ENCODE data around the gene GCGR. TPM values are rescaled to one million over a fixed set of nuclear protein-coding genes. Genes with fewer than 3 reads are reported as not detected.
A peak's percentile ranks its signal among the peaks of the same experiment; 100 is the strongest.

GCGR gene
- total RNA-seq, 1 donor from 2014 or later: not detected

GRCh38 chr17:81831563-81831956 lies 27.6 kb downstream of the GCGR start:
- Mint-ChIP-seq H3K4me3 (ENCODE audit: unreplicated experiment) (peak overlapping the region; percentile 91), H3K36me3 (ENCODE audit: unreplicated experiment) (no peaks in the 10 kb centered on the region), H3K27ac (ENCODE audit: unreplicated experiment) (peak overlapping the region; percentile 91), H3K27me3 (ENCODE audit: unreplicated experiment) (no peaks in the 10 kb centered on the region), H3K9me3 (ENCODE audit: unreplicated experiment) (no peaks in the 10 kb centered on the region), H3K4me1 (ENCODE audit: unreplicated experiment) (peaks cover 34% of the 10 kb centered on the region)
- TF ChIP-seq CTCF (IDR thresholded peaks at IDR 0.05): no peak
- no peak for DNase-seq (ENCODE audit: extremely low spot score, unreplicated experiment)

DNA sequence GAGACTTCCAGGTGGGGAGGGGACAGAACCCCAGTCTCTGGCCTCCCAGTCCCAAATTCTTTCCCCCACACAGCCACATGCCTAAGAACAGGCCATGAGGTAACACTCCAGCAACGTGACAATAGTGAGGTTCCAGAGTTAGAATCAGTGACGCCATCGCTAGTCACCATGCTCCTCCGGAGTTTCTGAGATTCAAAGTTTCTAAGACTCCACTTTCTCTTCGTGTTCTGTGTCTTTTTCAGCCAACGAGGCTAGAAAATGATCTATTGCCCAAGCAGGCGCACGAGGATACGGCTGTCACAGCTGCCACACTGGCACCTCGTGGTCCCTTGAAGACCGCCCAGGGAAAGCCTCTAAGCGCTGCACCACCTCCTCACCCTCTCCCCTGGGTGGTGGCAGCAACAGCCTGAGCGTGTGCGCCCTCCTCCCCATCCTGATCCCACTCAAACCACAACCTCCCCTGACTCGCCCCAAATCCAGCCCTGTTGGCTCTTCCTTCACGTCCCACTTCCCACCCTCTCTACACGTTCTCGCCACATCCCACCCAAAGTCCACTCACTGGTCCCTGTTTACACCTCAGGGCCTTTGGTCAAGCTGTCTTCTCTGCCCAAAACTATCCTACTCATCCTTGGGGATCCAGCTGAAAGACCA lies 28.1 kb downstream of the GCGR start:
- no peaks in the 10 kb centered on the region for H3K27me3 Mint-ChIP-seq (ENCODE audit: unreplicated experiment)
- H3K36me3 Mint-ChIP-seq (ENCODE audit: unreplicated experiment): no peaks in the 10 kb centered on the region
- H3K27ac Mint-ChIP-seq (ENCODE audit: unreplicated experiment): peak overlapping the region; percentile 91
- no peak for DNase-seq (ENCODE audit: extremely low spot score, unreplicated experiment)
- H3K9me3 Mint-ChIP-seq (ENCODE audit: unreplicated experiment): no peaks in the 10 kb centered on the region
- no peak for TF ChIP-seq CTCF (IDR thresholded peaks at IDR 0.05)
- H3K4me3 Mint-ChIP-seq (ENCODE audit: unreplicated experiment): peak overlapping the region; percentile 91
- H3K4me1 Mint-ChIP-seq (ENCODE audit: unreplicated experiment): peaks cover 34% of the 10 kb centered on the region

DNA sequence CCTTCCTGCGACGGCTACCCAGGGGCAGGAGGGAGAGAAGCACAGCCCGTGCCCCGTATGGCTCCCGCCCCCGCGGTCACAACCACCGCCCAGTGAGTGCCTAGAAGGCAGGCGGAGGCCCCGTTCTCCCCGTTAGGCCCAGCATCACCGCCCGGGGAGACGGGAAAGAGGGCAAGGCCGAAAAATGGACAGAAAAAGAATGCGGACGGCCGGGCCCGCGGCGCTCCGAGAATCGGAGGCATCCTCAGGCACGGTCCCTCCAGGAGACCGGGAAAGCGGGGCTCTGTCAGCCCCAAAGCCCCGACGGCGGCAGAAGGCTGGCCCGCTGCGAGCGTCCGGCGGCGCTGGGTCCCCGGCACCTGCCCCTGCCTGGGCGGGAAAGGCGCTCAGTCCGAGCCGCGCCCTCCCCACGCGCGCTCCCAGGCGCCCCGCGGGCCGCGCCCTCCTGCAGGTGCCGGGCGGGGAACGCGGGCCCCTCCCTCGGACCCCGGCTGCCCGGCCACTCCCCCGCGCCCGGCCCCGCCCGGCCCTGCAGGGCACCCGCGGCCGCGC lies 28.7 kb downstream of the GCGR start:
- Mint-ChIP-seq H3K4me3 (ENCODE audit: unreplicated experiment) (peak overlapping the region; percentile 91), H3K27ac (ENCODE audit: unreplicated experiment) (peak overlapping the region; percentile 91), H3K9me3 (ENCODE audit: unreplicated experiment) (no peaks in the 10 kb centered on the region), H3K36me3 (ENCODE audit: unreplicated experiment) (no peaks in the 10 kb centered on the region), H3K4me1 (ENCODE audit: unreplicated experiment) (peaks cover 34% of the 10 kb centered on the region), H3K27me3 (ENCODE audit: unreplicated experiment) (no peaks in the 10 kb centered on the region)
- DNase-seq (ENCODE audit: extremely low spot score, unreplicated experiment): no peak
- no peak for TF ChIP-seq CTCF (IDR thresholded peaks at IDR 0.05)

DNA sequence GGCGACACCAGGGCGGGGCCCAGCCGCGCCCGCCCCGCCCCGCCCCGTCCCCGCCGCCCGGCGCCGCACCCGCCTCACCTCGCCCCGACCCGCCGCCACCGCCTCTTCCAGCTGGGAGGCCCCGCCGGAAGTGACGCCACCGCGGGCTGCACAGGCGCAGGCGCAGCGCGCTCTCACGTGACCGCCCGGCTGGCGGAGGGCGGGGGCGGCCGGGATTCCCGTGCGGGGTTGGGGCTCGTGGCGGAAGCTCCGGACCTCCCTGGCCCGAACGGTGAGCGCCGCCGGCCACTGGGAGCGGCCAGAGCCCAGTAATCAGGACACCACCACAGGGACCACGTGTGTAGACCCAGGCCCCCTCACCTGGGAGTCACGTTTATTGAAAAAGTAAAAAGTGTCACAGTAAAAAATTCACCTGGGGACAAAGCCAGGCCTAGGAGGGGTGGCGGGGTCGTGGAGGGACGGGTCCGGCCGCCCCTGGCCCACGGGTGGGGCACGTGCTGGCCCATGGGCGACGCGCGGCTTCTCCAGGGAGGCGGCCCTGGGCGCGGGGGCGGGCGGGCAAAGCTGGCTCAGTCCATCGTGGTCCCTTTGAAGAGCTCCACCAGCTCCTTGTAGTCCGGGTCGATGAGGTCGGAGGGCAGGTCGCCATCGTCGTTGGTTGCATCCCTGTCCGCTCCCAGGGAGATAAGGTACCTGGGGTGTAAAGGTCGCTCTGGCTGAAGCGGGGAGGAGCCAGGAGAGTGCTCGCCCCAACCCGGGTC lies 29.4 kb downstream of the GCGR start, which contains the start of gene MCRIP1:
Gene MCRIP1 (minus strand): TSS at position 132 of the 761 bp plus-strand sequence. CDS start 8,785 bp downstream, outside the sequence.
- Mint-ChIP-seq H3K9me3 (ENCODE audit: unreplicated experiment) (no peaks in the 10 kb centered on the region), H3K4me3 (ENCODE audit: unreplicated experiment) (peak within 1 kb of the TSS; percentile 91), H3K27me3 (ENCODE audit: unreplicated experiment) (no peaks in the 10 kb centered on the region), H3K4me1 (ENCODE audit: unreplicated experiment) (peaks cover 29% of the 10 kb centered on the region), H3K36me3 (ENCODE audit: unreplicated experiment) (no peaks in the 10 kb centered on the region), H3K27ac (ENCODE audit: unreplicated experiment) (peak within 1 kb of the TSS; percentile 91)
- no peak for TF ChIP-seq CTCF (IDR thresholded peaks at IDR 0.05)
- peak; percentile 99 for DNase-seq (ENCODE audit: extremely low spot score, unreplicated experiment)
